Dermis microvascular lymphatic vessel endothelial cell (primary cell): ENCODE measurements around the gene NPRL2. TPM values are rescaled to one million over a fixed set of nuclear protein-coding genes. Genes with fewer than 3 reads are reported as not detected.
"Not testable (repeated sequence)": the region's sequence is repeated elsewhere in the genome, so short reads cannot be mapped to it uniquely, and the experiment has no call there.

Experiments
- DNase-seq, 2 donors: peaks; one replicate each; pipeline versions ENCODE4 v3.0.0 to v3.0.0-alpha.2; 2010; ENCODE audit warnings: low read depth in 2 of 2
- total RNA-seq: library from RNA; depleted of rRNA; stranded (reverse); fragments of >200 nt; gene quantifications from 2 replicates; pipeline ENCODE4 v1.2.1, GENCODE V29; 2014

NPRL2 gene
- total RNA-seq, 1 donor from 2014 or later = 12.3 TPM

- DNase-seq = no peak
Observed at GRCh38 chr3:50314816-50315215, 35.8 kb downstream of the NPRL2 start.

GRCh38 chr3:50314342-50314741 is 36.2 kb downstream of the NPRL2 start:
- DNase-seq = no peak

GRCh38 chr3:50312041-50312440 is 38.5 kb downstream of the NPRL2 start:
- not testable (repeated sequence) for DNase-seq

GRCh38 chr3:50304601-50305000 is 46.0 kb downstream of the NPRL2 start:
- no peak for DNase-seq

GRCh38 chr3:50303013-50303815 is 47.4 kb downstream of the NPRL2 start, which contains the start of gene HYAL1:
HYAL1 (minus strand) TSS chr3:50303574; CDS start chr3:50302956, 618 bp downstream.
- peak; percentile 52 to 63 for DNase-seq

- DNase-seq = no peak
Observed at GRCh38 chr3:50302095-50303012, 48.2 kb downstream of the NPRL2 start.

- DNase-seq = no peak
Observed at GRCh38 chr3:50300681-50301254, 49.8 kb downstream of the NPRL2 start.

GRCh38 chr3:50299929-50300680 is 50.5 kb downstream of the NPRL2 start:
- DNase-seq = peak in 1 of 2 donors; percentile 69

- no peak for DNase-seq
Observed at GRCh38 chr3:50299638-50299928, 51.0 kb downstream of the NPRL2 start.

- DNase-seq = peak; percentile 99 to 100
Observed at GRCh38 chr3:50298836-50299637, 51.5 kb downstream of the NPRL2 start, which contains the start of the genes HYAL3 and NAA80. HYAL3 (minus strand) TSS chr3:50299405; CDS start chr3:50295602, 3,803 bp downstream. NAA80 (minus strand) TSS chr3:50299405; CDS start chr3:50297463, 1,942 bp downstream.

- no peak for DNase-seq
Observed at GRCh38 chr3:50297896-50298725, 52.5 kb downstream of the NPRL2 start.

GRCh38 chr3:50297384-50297775 is 53.2 kb downstream of the NPRL2 start:
- DNase-seq = no peak

Other genes starting within 250 kb of the NPRL2 start
- 15.7 and 29.8 TPM in 2 replicates for gene SEMA3F, start 195.5 kb downstream of the NPRL2 start, total RNA-seq
- gene GNAT1, start 159.2 kb downstream of the NPRL2 start, total RNA-seq = under 0.01 TPM in 1 of 2 replicates, not detected in the other
- gene SLC38A3, start 145.5 kb downstream of the NPRL2 start, total RNA-seq = under 0.01 TPM in 2 replicates
- 390 and 560 TPM in 2 replicates for gene GNAI2, start 114.6 kb downstream of the NPRL2 start, total RNA-seq
- 0.26 and 0.51 TPM in 2 replicates for gene SEMA3B, start 81.6 kb downstream of the NPRL2 start, total RNA-seq
- not detected in 2 replicates for gene LSMEM2, start 71.7 kb downstream of the NPRL2 start, total RNA-seq
- 117 and 130 TPM in 2 replicates for gene IFRD2, start 58.3 kb downstream of the NPRL2 start, total RNA-seq
- 17.5 and 23.6 TPM in 2 replicates for gene HYAL3, start 51.4 kb downstream of the NPRL2 start, total RNA-seq
- gene NAA80, start 51.4 kb downstream of the NPRL2 start, total RNA-seq = 4.0 and 4.5 TPM in 2 replicates
- 4.6 and 6.7 TPM in 2 replicates for gene HYAL1, start 47.2 kb downstream of the NPRL2 start, total RNA-seq
- gene HYAL2, start 28.0 kb downstream of the NPRL2 start, total RNA-seq = 384 and 564 TPM in 2 replicates
- 20.7 and 22.3 TPM in 2 replicates for gene TUSC2, start 22.6 kb downstream of the NPRL2 start, total RNA-seq
- gene RASSF1, start 9.9 kb downstream of the NPRL2 start, total RNA-seq = 12.6 and 23.9 TPM in 2 replicates
- under 0.01 and 0.25 TPM in 2 replicates for gene ZMYND10, start 5.0 kb downstream of the NPRL2 start, total RNA-seq
- gene CYB561D2, start 87 bp upstream of the NPRL2 start, total RNA-seq = 18.9 and 23.9 TPM in 2 replicates
- 27.0 and 43.9 TPM in 2 replicates for gene TMEM115, start 8.7 kb upstream of the NPRL2 start, total RNA-seq
- under 0.01 TPM in 2 replicates for gene CACNA2D2, start 152.9 kb upstream of the NPRL2 start, total RNA-seq
- gene C3orf18, start 217.0 kb upstream of the NPRL2 start, total RNA-seq = 1.5 and 1.9 TPM in 2 replicates
- gene HEMK1, start 218.7 kb upstream of the NPRL2 start, total RNA-seq = 4.0 and 4.8 TPM in 2 replicates